GM20000 (cell line): Measurements from ENCODE around the gene TCF12.
"Not testable (repeated sequence)": the region's sequence is repeated elsewhere in the genome, so short reads cannot be mapped to it uniquely, and the experiment has no call there.

Experiments used
- DNase-seq: peaks from one replicate; pipeline ENCODE4 v3.0.0; 2012; ENCODE audit warnings: low spot score
- TF ChIP-seq, protein P1 (sequence below): IDR thresholded peaks from 2 replicates; pipeline ENCODE4 v1.5.1; 2012; ENCODE audit warnings: mild to moderate bottlenecking, control low read depth; ENCODE audit errors: extremely low read depth, missing control alignments

The TCF12 gene

DNA sequence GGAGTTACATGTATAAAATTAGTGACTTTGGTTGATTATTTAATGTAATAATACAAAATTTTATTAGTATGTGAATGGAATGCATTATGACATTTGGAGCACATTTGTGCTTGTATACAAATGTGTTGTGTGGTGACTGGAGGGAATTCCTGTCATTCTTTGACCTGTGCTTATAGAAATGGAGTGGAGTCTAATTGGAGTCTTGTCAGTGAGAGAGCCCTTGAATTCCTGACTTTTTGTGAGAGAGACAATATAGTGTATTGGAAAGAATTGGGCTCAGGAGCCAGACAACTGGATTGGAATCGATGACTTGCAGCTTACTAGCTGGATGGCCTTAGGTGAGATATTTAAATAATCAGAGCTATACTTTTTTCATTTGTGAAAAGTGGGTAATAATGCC is 9.4 kb downstream of the TCF12 start:
- no peak for DNase-seq
- TF ChIP-seq, protein P1, sequence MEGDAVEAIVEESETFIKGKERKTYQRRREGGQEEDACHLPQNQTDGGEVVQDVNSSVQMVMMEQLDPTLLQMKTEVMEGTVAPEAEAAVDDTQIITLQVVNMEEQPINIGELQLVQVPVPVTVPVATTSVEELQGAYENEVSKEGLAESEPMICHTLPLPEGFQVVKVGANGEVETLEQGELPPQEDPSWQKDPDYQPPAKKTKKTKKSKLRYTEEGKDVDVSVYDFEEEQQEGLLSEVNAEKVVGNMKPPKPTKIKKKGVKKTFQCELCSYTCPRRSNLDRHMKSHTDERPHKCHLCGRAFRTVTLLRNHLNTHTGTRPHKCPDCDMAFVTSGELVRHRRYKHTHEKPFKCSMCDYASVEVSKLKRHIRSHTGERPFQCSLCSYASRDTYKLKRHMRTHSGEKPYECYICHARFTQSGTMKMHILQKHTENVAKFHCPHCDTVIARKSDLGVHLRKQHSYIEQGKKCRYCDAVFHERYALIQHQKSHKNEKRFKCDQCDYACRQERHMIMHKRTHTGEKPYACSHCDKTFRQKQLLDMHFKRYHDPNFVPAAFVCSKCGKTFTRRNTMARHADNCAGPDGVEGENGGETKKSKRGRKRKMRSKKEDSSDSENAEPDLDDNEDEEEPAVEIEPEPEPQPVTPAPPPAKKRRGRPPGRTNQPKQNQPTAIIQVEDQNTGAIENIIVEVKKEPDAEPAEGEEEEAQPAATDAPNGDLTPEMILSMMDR: no peak

DNA sequence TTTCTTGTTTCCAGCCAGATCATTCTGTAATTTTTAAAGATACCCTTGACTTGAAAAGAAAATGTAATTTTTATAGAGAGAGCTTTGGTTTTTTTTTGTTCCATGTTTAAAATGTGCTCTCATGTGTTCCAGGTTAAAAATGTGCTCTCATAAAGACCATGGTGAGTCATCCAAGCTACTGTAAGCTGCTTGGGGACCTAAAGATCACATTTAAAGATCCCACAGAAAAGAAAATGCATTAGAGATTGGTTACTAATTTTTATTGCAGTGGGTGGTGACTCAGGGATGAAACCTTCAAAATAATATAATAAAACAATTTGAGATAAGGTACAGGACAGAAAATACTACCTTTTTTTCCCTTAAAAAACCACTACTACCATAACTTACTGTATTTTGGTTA is 11.0 kb downstream of the TCF12 start:
- TF ChIP-seq, protein P1: no peak
- no peak for DNase-seq

DNA sequence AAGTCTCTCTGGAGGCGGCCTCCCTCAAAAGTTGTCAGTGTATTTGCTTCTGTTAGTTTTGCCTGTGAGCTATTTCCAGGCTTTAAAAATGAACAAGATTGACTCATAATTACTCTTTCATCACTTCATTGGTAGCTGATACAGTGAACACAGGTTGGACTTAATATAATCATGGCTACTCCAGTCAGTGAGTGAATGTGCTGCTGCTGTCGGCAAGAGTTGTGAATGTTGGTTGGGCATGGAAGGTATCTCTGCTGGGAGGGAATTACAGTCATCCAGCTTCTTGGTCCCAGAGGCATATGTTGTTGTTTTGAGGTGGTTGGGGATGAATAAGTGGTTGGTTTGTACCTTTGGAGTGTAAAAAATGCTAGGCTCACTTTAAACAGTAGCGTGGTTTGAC is 11.5 kb downstream of the TCF12 start:
- no peak for DNase-seq
- TF ChIP-seq, protein P1: no peak

DNA sequence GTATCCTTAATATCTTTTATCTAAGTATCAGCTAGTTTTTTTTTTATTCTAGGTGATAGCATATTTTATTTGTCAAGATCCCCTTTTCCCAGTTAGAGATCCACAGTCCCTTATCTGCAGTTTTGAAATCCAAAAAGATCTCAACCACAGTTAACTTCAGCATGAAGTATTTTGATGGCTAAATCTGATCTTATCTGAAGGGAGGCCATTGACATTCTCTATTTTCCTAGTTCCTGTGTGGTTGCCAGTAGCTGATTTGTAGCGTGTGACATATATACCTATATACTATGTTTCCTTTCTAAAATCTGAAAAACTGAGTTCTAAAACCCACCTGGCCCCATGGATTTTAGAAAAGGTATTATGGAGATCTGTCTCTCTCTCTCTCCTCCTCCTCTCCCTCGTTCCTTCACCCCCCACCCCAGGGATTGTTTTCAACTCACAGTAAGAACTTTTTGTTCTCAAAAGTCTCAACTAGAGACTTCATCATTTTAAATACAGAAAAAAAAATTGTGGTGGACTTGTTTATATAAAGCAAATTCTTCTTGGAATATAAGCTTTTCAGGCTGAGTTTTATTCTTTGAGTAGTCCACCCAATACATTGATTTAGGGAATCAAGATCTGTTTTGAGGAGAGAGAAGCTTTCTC is 12.3 kb downstream of the TCF12 start:
- TF ChIP-seq, protein P1: no peak
- DNase-seq: no peak

DNA sequence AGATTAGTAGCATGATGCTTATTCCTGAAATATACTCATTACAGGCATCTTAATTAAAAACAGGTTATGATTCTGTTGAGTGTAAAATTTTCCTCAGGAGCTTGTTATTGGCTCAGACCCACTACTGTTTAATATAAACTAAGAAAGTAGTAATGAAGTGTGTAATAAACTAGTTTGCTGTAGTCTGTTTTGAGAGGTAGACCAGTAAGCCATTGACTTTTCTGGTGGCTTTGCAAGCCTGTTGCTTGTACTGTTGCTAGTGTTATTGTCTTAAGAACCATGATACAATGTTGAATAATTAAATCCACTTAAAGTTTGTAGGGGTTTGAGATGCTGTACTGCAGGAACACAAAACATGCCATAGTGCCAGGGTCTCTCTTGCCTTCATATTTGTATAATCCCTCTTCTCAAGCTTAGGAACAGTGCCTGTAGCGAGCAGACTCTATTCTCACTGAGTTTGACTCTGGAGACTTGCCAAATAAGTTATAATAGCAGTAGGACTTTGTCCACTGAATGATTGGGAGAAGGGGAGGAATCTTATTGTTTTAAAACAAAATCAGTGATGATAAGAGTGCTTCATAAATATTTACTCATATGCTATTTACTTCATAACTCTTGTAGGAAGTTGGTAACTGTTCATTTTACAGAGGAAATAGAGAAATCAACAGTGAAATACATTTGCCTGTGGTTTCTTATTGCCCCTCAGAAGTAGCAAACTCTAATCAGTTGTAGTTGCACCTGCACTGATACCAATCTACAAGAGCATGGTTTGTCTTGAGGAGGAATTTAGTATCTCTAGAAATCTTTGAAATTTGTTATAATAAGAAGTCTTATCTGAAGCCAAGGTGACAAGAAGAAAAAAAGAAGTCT is 13.4 kb downstream of the TCF12 start:
- no peak for DNase-seq
- TF ChIP-seq, protein P1: no peak

DNA sequence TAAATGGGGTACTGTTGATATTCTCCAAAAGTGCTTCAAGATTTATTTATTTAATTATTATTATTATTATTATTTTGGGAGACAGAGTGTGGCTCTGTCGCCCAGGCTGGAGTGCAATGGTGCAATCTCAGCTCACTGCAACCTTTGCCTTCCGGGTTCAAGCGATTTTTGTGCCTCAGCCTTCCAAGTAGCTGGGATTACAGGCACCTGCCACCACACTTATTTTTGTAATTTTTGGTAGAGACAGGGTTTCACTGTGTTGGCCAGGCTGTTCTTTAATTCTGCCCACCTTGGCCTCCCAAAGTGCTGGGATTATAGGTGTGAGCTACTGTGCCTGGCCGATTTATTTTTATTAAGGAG is 14.0 kb downstream of the TCF12 start:
- DNase-seq: not testable (repeated sequence)

DNA sequence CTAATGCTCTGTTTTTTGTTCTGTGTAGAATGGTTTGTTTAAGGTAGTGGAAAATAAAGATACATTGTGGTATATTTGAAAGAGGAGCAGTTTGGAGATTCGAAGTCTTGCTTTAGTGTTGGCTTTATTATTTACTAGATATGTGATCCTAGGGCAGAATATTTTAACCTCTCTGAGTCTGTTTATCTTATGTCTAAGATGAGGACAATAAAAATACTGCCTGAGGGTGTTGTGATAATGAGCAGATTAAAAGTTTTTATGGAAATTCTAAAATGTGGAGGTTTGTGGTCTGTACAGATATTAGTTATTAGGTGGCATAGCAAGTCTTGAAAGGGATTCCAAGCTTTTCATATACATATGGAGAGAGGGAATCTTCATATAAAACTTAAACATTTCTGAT is 15.0 kb downstream of the TCF12 start:
- TF ChIP-seq, protein P1: no peak
- DNase-seq: no peak
